Ramos (cell line): ENCODE results near the gene YAP1.
"Not testable (repeated sequence)": the region's sequence is repeated elsewhere in the genome, so short reads cannot be mapped to it uniquely, and the experiment has no call there.

Experiments used
- in situ Hi-C: fragments of 300-500 bp; cut with MboI; formaldehyde crosslinking; loops from one replicate; pipeline ENCODE4 v1.14.3; 2022; ENCODE audit warnings: low sequenced_read_pairs; ENCODE audit not compliant: unreplicated experiment

Gene YAP1

GRCh38 chr11:102194990-102195389 is 84.7 kb downstream of the YAP1 start:
- in situ Hi-C loops = no loop called here

GRCh38 chr11:102196351-102196750 is 86.1 kb downstream of the YAP1 start:
- in situ Hi-C loops = no loop called here

GRCh38 chr11:102196816-102197215 is 86.6 kb downstream of the YAP1 start:
- in situ Hi-C loops = no loop called here

- in situ Hi-C loops = no loop called here
Observed at GRCh38 chr11:102197670-102198139, 87.5 kb downstream of the YAP1 start.

GRCh38 chr11:102199673-102200072 is 89.4 kb downstream of the YAP1 start:
- in situ Hi-C loops = no loop called here

GRCh38 chr11:102200325-102200724 is 90.1 kb downstream of the YAP1 start:
- in situ Hi-C loops = not testable (repeated sequence)

- in situ Hi-C loops = no loop called here
Observed at GRCh38 chr11:102201776-102202175, 91.5 kb downstream of the YAP1 start.

GRCh38 chr11:102202972-102203371 is 92.7 kb downstream of the YAP1 start:
- in situ Hi-C loops = no loop called here

GRCh38 chr11:102204174-102204573 is 93.9 kb downstream of the YAP1 start:
- in situ Hi-C loops = no loop called here

- in situ Hi-C loops = no loop called here
Observed at GRCh38 chr11:102205805-102206204, 95.6 kb downstream of the YAP1 start.

GRCh38 chr11:102208835-102209234 is 98.6 kb downstream of the YAP1 start:
- in situ Hi-C loops = no loop called here

GRCh38 chr11:102214623-102215022 is 104.4 kb downstream of the YAP1 start:
- in situ Hi-C loops = no loop called here

- in situ Hi-C loops = no loop called here
Observed at GRCh38 chr11:102216433-102217075, 106.3 kb downstream of the YAP1 start.

GRCh38 chr11:102220728-102221467 is 110.7 kb downstream of the YAP1 start:
- in situ Hi-C loops = no loop called here

GRCh38 chr11:102223859-102224258 is 113.6 kb downstream of the YAP1 start:
- in situ Hi-C loops = no loop called here

- in situ Hi-C loops = no loop called here
Observed at GRCh38 chr11:102225689-102226568, 115.7 kb downstream of the YAP1 start.

- in situ Hi-C loops = no loop called here
Observed at GRCh38 chr11:102226702-102227490, 116.6 kb downstream of the YAP1 start.

GRCh38 chr11:102229510-102230123 is 119.4 kb downstream of the YAP1 start:
- in situ Hi-C loops = no loop called here

- in situ Hi-C loops = no loop called here
Observed at GRCh38 chr11:102230186-102230585, 119.9 kb downstream of the YAP1 start.

- in situ Hi-C loops = no loop called here
Observed at GRCh38 chr11:102230911-102231310, 120.7 kb downstream of the YAP1 start.
